Bronchial epithelial cell (primary cell): Measurements from ENCODE around the gene HINFP. TPM values are rescaled to one million over a fixed set of nuclear protein-coding genes. Genes with fewer than 3 reads are reported as not detected.
"Not testable (repeated sequence)": the region's sequence is repeated elsewhere in the genome, so short reads cannot be mapped to it uniquely, and the experiment has no call there.

Experiments used
- DNase-seq: peaks from one replicate; pipeline ENCODE4 v3.0.0-alpha.2; 2010; ENCODE audit warnings: low read depth
- FAIRE-seq: peaks from 2 replicates; lab custom pipeline; 2011; peaks lifted over from hg19 to GRCh38; lab: Jason Lieb, UNC
- H3K27me3 ChIP-seq: 2 replicates; pipeline ENCODE4 v1.5.1; 2011; ENCODE audit warnings: low read length; ENCODE audit not compliant: control insufficient read depth, insufficient read depth
- H3K36me3 ChIP-seq: 2 replicates; pipeline ENCODE4 v1.5.1; 2011; ENCODE audit warnings: low read length; ENCODE audit not compliant: control insufficient read depth, insufficient read depth
- H3K4me3 ChIP-seq: 2 replicates; pipeline ENCODE4 v1.5.1; 2011; ENCODE audit warnings: mild to moderate bottlenecking, low read depth, low read length, control low read depth
- total RNA-seq: library from RNA; depleted of rRNA; stranded (reverse); fragments of >200 nt; gene quantifications from 2 replicates; pipeline ENCODE4 v1.2.1, GENCODE V29; 2014
- TF ChIP-seq, protein P1 (sequence below): IDR thresholded peaks from 2 replicates; pipeline ENCODE4 v1.5.1; 2011; ENCODE audit warnings: mild to moderate bottlenecking, moderate library complexity, low read length, control low read depth, inconsistent platforms; ENCODE audit not compliant: insufficient read depth, severe bottlenecking

Gene HINFP
- total RNA-seq, 1 donor from 2014 or later = 12.4 TPM

DNA sequence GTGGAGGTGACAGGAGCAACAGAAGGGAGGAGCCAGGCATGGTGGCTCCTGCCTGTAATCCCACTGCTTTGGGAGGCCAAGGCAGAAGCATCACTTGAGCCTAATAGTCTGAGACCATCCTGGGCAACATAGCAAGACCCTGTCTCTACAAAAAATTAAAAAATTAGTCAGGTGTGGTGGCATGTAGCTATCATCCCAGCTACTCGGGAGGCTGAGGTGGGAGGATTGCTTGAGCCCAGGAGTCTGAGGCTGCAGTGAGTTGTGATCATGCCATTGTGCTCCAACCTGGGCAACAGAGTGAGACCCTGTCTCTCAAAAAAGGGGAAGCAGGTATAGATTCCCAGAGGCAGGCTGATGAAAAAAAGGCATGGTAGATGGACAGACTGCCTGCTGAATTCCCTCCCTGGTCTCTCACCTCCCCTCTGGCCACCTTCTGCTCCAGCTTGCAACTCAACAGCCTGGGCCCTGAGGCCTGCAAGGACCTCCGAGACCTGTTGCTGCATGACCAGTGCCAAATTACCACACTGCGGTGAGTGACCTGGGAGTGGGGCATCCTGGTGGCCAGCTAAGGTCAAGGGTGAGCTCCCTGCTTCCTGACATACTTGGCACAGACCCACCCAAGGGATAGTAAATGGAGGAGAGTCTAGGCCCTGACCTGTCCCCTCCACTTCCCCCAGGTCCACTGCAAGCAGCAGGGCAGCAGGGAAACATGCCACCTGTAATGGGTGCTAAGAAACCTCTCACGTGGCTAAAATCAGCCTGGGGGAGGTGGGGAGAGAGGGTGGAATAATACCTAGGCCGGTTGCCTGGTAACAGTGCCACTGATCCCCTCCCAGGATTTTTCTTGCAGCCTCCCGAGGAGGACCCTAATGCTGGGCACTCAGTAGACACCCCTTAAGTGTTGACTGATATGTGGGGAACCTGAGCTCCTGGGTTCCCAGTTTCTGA lies 59.6 kb downstream of the HINFP start:
- TF ChIP-seq, protein P1, sequence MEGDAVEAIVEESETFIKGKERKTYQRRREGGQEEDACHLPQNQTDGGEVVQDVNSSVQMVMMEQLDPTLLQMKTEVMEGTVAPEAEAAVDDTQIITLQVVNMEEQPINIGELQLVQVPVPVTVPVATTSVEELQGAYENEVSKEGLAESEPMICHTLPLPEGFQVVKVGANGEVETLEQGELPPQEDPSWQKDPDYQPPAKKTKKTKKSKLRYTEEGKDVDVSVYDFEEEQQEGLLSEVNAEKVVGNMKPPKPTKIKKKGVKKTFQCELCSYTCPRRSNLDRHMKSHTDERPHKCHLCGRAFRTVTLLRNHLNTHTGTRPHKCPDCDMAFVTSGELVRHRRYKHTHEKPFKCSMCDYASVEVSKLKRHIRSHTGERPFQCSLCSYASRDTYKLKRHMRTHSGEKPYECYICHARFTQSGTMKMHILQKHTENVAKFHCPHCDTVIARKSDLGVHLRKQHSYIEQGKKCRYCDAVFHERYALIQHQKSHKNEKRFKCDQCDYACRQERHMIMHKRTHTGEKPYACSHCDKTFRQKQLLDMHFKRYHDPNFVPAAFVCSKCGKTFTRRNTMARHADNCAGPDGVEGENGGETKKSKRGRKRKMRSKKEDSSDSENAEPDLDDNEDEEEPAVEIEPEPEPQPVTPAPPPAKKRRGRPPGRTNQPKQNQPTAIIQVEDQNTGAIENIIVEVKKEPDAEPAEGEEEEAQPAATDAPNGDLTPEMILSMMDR = no peak

DNA sequence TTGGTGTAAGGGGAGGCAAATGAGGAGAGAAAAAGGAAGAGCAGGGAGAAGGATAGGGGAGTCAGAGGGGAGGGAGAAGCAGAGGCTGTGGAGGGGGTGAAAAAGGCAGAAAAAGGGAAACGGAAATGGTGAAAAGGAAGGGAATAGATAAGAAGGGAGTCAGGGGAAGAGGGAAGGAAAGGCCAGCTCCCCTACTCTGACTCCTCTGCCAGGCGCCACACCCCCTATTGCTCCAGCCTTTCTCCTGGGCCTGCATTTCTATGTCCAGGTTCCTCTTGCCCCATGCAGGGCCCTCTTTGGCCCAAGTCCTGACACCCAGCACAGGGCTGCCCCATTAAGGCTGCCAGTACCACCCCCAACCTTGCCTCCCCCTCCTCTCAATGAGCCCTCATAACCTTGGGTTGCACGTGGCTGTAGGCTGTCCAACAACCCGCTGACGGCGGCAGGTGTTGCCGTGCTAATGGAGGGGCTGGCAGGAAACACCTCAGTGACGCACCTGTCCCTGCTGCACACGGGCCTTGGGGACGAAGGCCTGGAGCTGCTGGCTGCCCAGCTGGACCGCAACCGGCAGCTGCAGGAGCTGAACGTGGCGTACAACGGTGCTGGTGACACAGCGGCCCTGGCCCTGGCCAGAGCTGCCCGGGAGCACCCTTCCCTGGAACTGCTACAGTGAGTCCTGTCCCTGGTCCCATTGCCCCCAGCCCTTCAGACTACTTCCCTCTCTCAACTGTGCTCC lies 60.5 kb downstream of the HINFP start:
- no peak overlapping the region for H3K4me3 ChIP-seq
- peaks cover 8% of the 10 kb centered on the region for H3K27me3 ChIP-seq
- DNase-seq (no peak), FAIRE-seq (no peak)
- H3K36me3 ChIP-seq = peaks cover 6% of the 10 kb centered on the region
- TF ChIP-seq, protein P1 = no peak

More for the DNA sequence above, 59.6 kb downstream of the HINFP start:
- H3K36me3 ChIP-seq = peaks cover 6% of the 10 kb centered on the region
- FAIRE-seq (no peak), DNase-seq (no peak)
- peaks cover 3% of the 10 kb centered on the region for H3K27me3 ChIP-seq
- H3K4me3 ChIP-seq = no peak overlapping the region

DNA sequence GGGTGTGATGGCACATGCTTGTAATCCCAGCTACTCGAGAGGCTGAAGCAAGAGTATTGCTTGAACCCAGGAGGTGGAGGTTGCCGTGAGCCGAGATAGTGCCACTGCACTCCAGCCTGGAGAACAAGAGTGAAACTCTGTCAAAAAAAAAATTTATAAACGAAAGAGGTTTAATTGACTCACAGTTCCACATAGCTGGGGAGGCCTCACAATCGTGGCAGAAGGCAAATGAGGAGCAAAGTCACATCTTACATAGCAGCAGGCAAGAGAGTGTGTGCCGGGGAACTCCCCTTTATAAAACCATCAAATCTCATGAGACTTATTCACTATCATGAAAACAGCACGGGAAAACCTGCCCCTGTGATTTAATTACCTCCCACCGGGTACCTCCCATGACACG lies 63.0 kb downstream of the HINFP start:
- not testable (repeated sequence) for H3K27me3 ChIP-seq, FAIRE-seq, H3K36me3 ChIP-seq, H3K4me3 ChIP-seq, DNase-seq

Other genes with a start within 250 kb of the HINFP start
- gene CXCR5, start 237.7 kb upstream of the HINFP start, total RNA-seq = not detected in 2 replicates
- 22.6 and 38.5 TPM in 2 replicates for gene BCL9L, start 195.7 kb upstream of the HINFP start, total RNA-seq
- 0.13 TPM in 1 of 2 replicates, not detected in the other for gene UPK2, start 165.3 kb upstream of the HINFP start, total RNA-seq
- gene FOXR1, start 149.8 kb upstream of the HINFP start, total RNA-seq = not detected in 2 replicates
- 21.3 and 22.5 TPM in 2 replicates for gene CENATAC, start 123.4 kb upstream of the HINFP start, total RNA-seq
- gene RPS25, start 103.2 kb upstream of the HINFP start, total RNA-seq = 529 and 1,126 TPM in 2 replicates
- gene TRAPPC4, start 102.8 kb upstream of the HINFP start, total RNA-seq = 115 and 123 TPM in 2 replicates
- 9.9 and 11.6 TPM in 2 replicates for gene SLC37A4, start 90.7 kb upstream of the HINFP start, total RNA-seq
- gene HYOU1, start 64.4 kb upstream of the HINFP start, total RNA-seq = 292 and 301 TPM in 2 replicates
- gene VPS11, start 53.8 kb upstream of the HINFP start, total RNA-seq = 24.5 and 27.0 TPM in 2 replicates
- gene HMBS, start 36.7 kb upstream of the HINFP start, total RNA-seq = 6.3 and 10.0 TPM in 2 replicates
- gene DPAGT1, start 19.7 kb upstream of the HINFP start, total RNA-seq = 9.5 and 12.1 TPM in 2 replicates
- gene C2CD2L, start 14.2 kb upstream of the HINFP start, total RNA-seq = 1.3 and 2.3 TPM in 2 replicates
- gene ABCG4, start 27.5 kb downstream of the HINFP start, total RNA-seq = under 0.01 and 0.13 TPM in 2 replicates
- 13.7 and 44.8 TPM in 2 replicates for gene NLRX1, start 47.1 kb downstream of the HINFP start, total RNA-seq
- 0.13 TPM in 1 of 2 replicates, not detected in the other for gene NHERF4, start 63.9 kb downstream of the HINFP start, total RNA-seq
- gene CBL, start 84.8 kb downstream of the HINFP start, total RNA-seq = 5.5 and 6.4 TPM in 2 replicates
- gene MCAM, start 195.6 kb downstream of the HINFP start, total RNA-seq = 25.7 and 36.3 TPM in 2 replicates
- gene RNF26, start 212.9 kb downstream of the HINFP start, total RNA-seq = 2.4 and 3.6 TPM in 2 replicates
- 0.90 and 1.3 TPM in 2 replicates for gene C1QTNF5, start 219.3 kb downstream of the HINFP start, total RNA-seq
- gene MFRP, start 225.1 kb downstream of the HINFP start, total RNA-seq = not detected in 2 replicates